ENCODE data around the gene CCDC88B. TPM values are rescaled to one million over a fixed set of nuclear protein-coding genes. Genes with fewer than 3 reads are reported as not detected.

The CCDC88B gene
- total RNA-seq, 1 experiment from 2014 or later = 9.6 TPM

GRCh38 chr11:64366751-64367150, 26.7 kb downstream of the CCDC88B start:
- ChIA-PET POLR2A (ENCODE audit: unreplicated experiment) (no interaction called here), CTCF (interaction anchor here (0.6 kb wide), 1 partner anchor 12 kb away, joined by 3 read pairs; no protein-coding TSS in a partner anchor)
- no peak overlapping the region for H3K4me2 ChIP-seq
- H3F3A ChIP-seq (ENCODE audit: insufficient read depth, low read depth) = peaks cover 35% of the 10 kb centered on the region
- no peaks in the 10 kb centered on the region for H3K9me2 ChIP-seq (ENCODE audit: insufficient read depth)
- peak in 1 of 2 experiments; percentile 81 for DNase-seq
- H2AFZ ChIP-seq = no peak overlapping the region
- BruUV-seq (replicated peaks) = no TSS peak
- H3K27ac ChIP-seq = 0 out of 2 replicates have a peak overlapping the region, but pooled peaks have one; percentile 10
- intact Hi-C loops (cut with micrococcal nuclease; ENCODE audit: unreplicated experiment) = no loop called here
- no peak for TF ChIP-seq EZH2 (IDR thresholded peaks at IDR 0.05; ENCODE audit: low read depth)
- TF ChIP-seq, protein P1, sequence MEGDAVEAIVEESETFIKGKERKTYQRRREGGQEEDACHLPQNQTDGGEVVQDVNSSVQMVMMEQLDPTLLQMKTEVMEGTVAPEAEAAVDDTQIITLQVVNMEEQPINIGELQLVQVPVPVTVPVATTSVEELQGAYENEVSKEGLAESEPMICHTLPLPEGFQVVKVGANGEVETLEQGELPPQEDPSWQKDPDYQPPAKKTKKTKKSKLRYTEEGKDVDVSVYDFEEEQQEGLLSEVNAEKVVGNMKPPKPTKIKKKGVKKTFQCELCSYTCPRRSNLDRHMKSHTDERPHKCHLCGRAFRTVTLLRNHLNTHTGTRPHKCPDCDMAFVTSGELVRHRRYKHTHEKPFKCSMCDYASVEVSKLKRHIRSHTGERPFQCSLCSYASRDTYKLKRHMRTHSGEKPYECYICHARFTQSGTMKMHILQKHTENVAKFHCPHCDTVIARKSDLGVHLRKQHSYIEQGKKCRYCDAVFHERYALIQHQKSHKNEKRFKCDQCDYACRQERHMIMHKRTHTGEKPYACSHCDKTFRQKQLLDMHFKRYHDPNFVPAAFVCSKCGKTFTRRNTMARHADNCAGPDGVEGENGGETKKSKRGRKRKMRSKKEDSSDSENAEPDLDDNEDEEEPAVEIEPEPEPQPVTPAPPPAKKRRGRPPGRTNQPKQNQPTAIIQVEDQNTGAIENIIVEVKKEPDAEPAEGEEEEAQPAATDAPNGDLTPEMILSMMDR (conservative IDR thresholded peaks at IDR 0.05) = no peak
- no peaks in the 10 kb centered on the region for H3K27me3 ChIP-seq (ENCODE audit: insufficient read depth, low read depth)
- no peaks in the 10 kb centered on the region for H3K79me2 ChIP-seq (ENCODE audit: low read depth)
- no peaks in the 10 kb centered on the region for H3K9me3 ChIP-seq (ENCODE audit: insufficient read depth, low read depth)
- peaks cover 5% of the 10 kb centered on the region; the same call in 1 of the 2 replicates for H4K20me1 ChIP-seq (ENCODE audit: insufficient read depth)
- H3K36me3 ChIP-seq (ENCODE audit: low read depth) = peaks cover 45% of the 10 kb centered on the region
- H3K4me3 ChIP-seq = no peak overlapping the region
- peaks cover 13% of the 10 kb centered on the region for H3K4me1 ChIP-seq (replicated peaks; ENCODE audit: insufficient read depth)

DNA sequence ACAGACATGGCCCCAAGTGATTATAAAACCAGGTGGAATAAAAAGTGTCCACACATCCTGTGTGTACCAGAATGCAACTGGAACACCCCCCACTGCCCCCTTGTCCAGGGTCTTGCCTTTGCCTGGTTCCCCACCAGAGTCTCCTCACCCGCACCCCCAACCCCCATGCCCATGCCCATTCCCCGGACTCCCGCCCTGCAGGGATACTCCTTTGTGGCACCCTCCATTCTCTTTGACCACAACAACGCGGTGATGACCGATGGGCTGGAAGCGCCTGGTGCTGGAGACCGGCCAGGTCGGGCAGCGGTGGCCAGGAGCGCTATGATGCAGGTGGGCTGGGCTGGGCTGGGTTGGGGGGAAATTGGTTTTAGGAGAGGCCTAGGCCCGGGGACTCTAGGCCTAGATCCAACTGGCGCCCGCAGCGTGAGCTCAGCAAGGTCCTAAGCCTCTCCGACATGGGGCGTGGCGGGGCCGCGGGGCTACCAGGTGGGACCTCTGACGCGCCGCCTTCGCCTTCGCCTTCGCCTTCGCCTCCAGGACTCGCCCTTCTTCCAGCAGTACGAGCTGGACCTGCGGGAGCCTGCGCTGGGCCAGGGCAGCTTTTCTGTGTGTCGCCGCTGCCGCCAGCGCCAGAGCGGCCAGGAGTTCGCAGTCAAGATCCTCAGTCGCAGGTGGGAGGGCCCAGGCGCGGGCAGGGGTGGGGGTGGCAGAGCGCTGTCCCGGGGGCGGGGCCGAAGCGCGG, 28.1 kb downstream of the CCDC88B start:
- no peak overlapping the region for H3K27ac ChIP-seq
- H3K9me3 ChIP-seq (ENCODE audit: insufficient read depth, low read depth) = no peaks in the 10 kb centered on the region
- no peaks in the 10 kb centered on the region for H3K27me3 ChIP-seq (ENCODE audit: insufficient read depth, low read depth)
- H3F3A ChIP-seq (ENCODE audit: insufficient read depth, low read depth) = peaks cover 46% of the 10 kb centered on the region
- no peaks in the 10 kb centered on the region for H3K9me2 ChIP-seq (ENCODE audit: insufficient read depth)
- DNase-seq = no peak
- no peaks in the 10 kb centered on the region for H3K79me2 ChIP-seq (ENCODE audit: low read depth)
- BruUV-seq (replicated peaks) = no TSS peak
- H4K20me1 ChIP-seq (ENCODE audit: insufficient read depth) = peaks cover 5% of the 10 kb centered on the region; the same call in 1 of the 2 replicates
- ChIA-PET CTCF (interaction anchor here (0.7 kb wide), 2 partner anchors 68 to 73 kb away, joined by 3 to 6 read pairs; no protein-coding TSS in a partner anchor), POLR2A (ENCODE audit: unreplicated experiment) (no interaction called here)
- H2AFZ ChIP-seq = no peak overlapping the region
- intact Hi-C loops (cut with micrococcal nuclease; ENCODE audit: unreplicated experiment) = no loop called here
- no peak overlapping the region for H3K4me3 ChIP-seq
- TF ChIP-seq, protein P1 (conservative IDR thresholded peaks at IDR 0.05) = no peak
- TF ChIP-seq EZH2 (IDR thresholded peaks at IDR 0.05; ENCODE audit: low read depth) = no peak
- peaks cover 13% of the 10 kb centered on the region for H3K4me1 ChIP-seq (replicated peaks; ENCODE audit: insufficient read depth)
- H3K4me2 ChIP-seq = no peak overlapping the region
- H3K36me3 ChIP-seq (ENCODE audit: low read depth) = peaks cover 33% of the 10 kb centered on the region

GRCh38 chr11:64368673-64369074, 28.7 kb downstream of the CCDC88B start:
- Histone ChIP-seq H2AFZ (no peak overlapping the region), H3K4me3 (no peak overlapping the region), H3K4me2 (no peak overlapping the region), H4K20me1 (ENCODE audit: insufficient read depth) (peaks cover 5% of the 10 kb centered on the region; the same call in 1 of the 2 replicates), H3K27ac (no peak overlapping the region), H3K27me3 (ENCODE audit: insufficient read depth, low read depth) (no peaks in the 10 kb centered on the region), H3K4me1 (replicated peaks; ENCODE audit: insufficient read depth) (peaks cover 13% of the 10 kb centered on the region), H3K9me2 (ENCODE audit: insufficient read depth) (no peaks in the 10 kb centered on the region), H3K9me3 (ENCODE audit: insufficient read depth, low read depth) (no peaks in the 10 kb centered on the region), H3F3A (ENCODE audit: insufficient read depth, low read depth) (peaks cover 46% of the 10 kb centered on the region), H3K36me3 (ENCODE audit: low read depth) (peaks cover 32% of the 10 kb centered on the region), H3K79me2 (ENCODE audit: low read depth) (no peaks in the 10 kb centered on the region)
- DNase-seq = no peak
- POLR2A ChIA-PET (ENCODE audit: unreplicated experiment) = no interaction called here
- no TSS peak for BruUV-seq (replicated peaks)
- intact Hi-C loops (cut with micrococcal nuclease; ENCODE audit: unreplicated experiment) = no loop called here
- CTCF ChIA-PET = interaction anchor here (0.7 kb wide), 1 partner anchor 73 kb away, joined by 6 read pairs; no protein-coding TSS in a partner anchor
- no peak for TF ChIP-seq EZH2 (IDR thresholded peaks at IDR 0.05; ENCODE audit: low read depth)
- TF ChIP-seq, protein P1 (conservative IDR thresholded peaks at IDR 0.05) = no peak
